Fibroblast of lung (primary cell): Measurements from ENCODE around the gene FAM184B. TPM values are rescaled to one million over a fixed set of nuclear protein-coding genes. Genes with fewer than 3 reads are reported as not detected.

ENCODE experiments used
- DNase-seq, 2 donors: peaks; one replicate each; pipeline versions ENCODE4 v3.0.0 to v3.0.0-alpha.2; 2010; ENCODE audit warnings: low read depth in 2 of 2
- H2AFZ ChIP-seq: 2 replicates; pipeline ENCODE4 v1.5.1; 2012; ENCODE audit warnings: low read length, control low read depth, inconsistent platforms
- H3K27ac ChIP-seq: 2 replicates; pipeline ENCODE4 v1.5.1; 2011; ENCODE audit warnings: low read length, control low read depth; ENCODE audit not compliant: insufficient read depth
- H3K27me3 ChIP-seq: 2 replicates; pipeline ENCODE4 v1.5.1; 2011; ENCODE audit warnings: mild to moderate bottlenecking, low read length; ENCODE audit not compliant: control insufficient read depth, insufficient read depth
- H3K36me3 ChIP-seq: 2 replicates; pipeline ENCODE4 v1.5.1; 2011; ENCODE audit warnings: low read length; ENCODE audit not compliant: control insufficient read depth, insufficient read depth
- H3K4me1 ChIP-seq: 2 replicates; pipeline ENCODE4 v1.5.1; 2011; ENCODE audit warnings: low read length; ENCODE audit not compliant: control insufficient read depth, insufficient read depth; ENCODE audit errors: extremely low read depth
- H3K4me2 ChIP-seq: 2 replicates; pipeline ENCODE4 v1.5.1; 2011; ENCODE audit warnings: low read length, control low read depth; ENCODE audit not compliant: insufficient read depth; ENCODE audit errors: extremely low read depth
- H3K4me3 ChIP-seq, 4 experiments: fragments of 200-600 bp in 1 of 4; sonication (generic) in 1 of 4; replicated peaks in 1 of 4; 2 replicates each; pipeline ENCODE4 v1.5.1; 2011 to 2016; ENCODE audit warnings: low read length in 4 of 4, low read depth in 3 of 4, mild to moderate bottlenecking in 3 of 4, control low read depth in 2 of 4, inconsistent platforms in 1 of 4, mixed read lengths in 1 of 4; ENCODE audit not compliant: insufficient read depth in 1 of 4; ENCODE audit errors: control extremely low read depth in 1 of 4
- H3K79me2 ChIP-seq: 2 replicates; pipeline ENCODE4 v1.5.1; 2012; ENCODE audit warnings: mild to moderate bottlenecking, low read length, inconsistent platforms; ENCODE audit not compliant: control insufficient read depth, insufficient read depth
- H3K9ac ChIP-seq: 2 replicates; pipeline ENCODE4 v1.5.1; 2011; ENCODE audit warnings: mild to moderate bottlenecking, low read length, control low read depth; ENCODE audit not compliant: insufficient read depth
- H3K9me3 ChIP-seq: 2 replicates; pipeline ENCODE4 v1.5.1; 2012; ENCODE audit warnings: low read depth, low read length; ENCODE audit not compliant: control insufficient read depth, insufficient read depth
- H4K20me1 ChIP-seq: 2 replicates; pipeline ENCODE4 v1.5.1; 2011; ENCODE audit warnings: low read length; ENCODE audit not compliant: control insufficient read depth, insufficient read depth; ENCODE audit errors: extremely low read depth
- CTCF ChIP-seq, 2 donors: IDR thresholded peaks in 1 of 2; conservative IDR thresholded peaks in 1 of 2; 1 replicate in 1 of 2; 2 replicates in 1 of 2; pipeline ENCODE4 v1.5.1; 2011 to 2012; ENCODE audit warnings: low read length in 2 of 2, control low read depth in 1 of 2, inconsistent platforms in 1 of 2, low read depth in 1 of 2, mild to moderate bottlenecking in 1 of 2
- EZH2 ChIP-seq: IDR thresholded peaks from 2 replicates; pipeline ENCODE4 v1.5.1; 2012; ENCODE audit warnings: low read length, control low read depth, mild to moderate bottlenecking; ENCODE audit errors: missing control alignments
- polyA plus RNA-seq, 2 donors: library from polyadenylated mRNA; depleted of rRNA in 1 of 2; stranded (reverse) in 1 of 2; unstranded in 1 of 2; fragments of >200 nt; gene quantifications; 2 replicates each; pipeline ENCODE4 v1.2.1, GENCODE V29; 2011 to 2012; ENCODE audit warnings: missing spikeins in 1 of 2
- total RNA-seq: library from RNA; depleted of rRNA; stranded (reverse); fragments of >200 nt; gene quantifications from 2 replicates; pipeline ENCODE4 v1.2.1, GENCODE V29; 2014

FAM184B gene
- total and polyA plus RNA-seq, 2 donors (not counting 1 experiment from before 2014, with no cell fraction given): not detected

GRCh38 chr4:17682222-17682566 lies 99.2 kb downstream of the FAM184B start:
- H3K4me1 ChIP-seq: no peaks in the 10 kb centered on the region
- H3K79me2 ChIP-seq: no peaks in the 10 kb centered on the region
- no peak overlapping the region for H3K4me3 ChIP-seq
- H3K36me3 ChIP-seq: no peaks in the 10 kb centered on the region
- no peak overlapping the region for H2AFZ ChIP-seq
- no peak overlapping the region for H3K4me2 ChIP-seq
- no peaks in the 10 kb centered on the region for H3K27me3 ChIP-seq
- no peak for DNase-seq
- no peak overlapping the region for H3K27ac ChIP-seq
- TF ChIP-seq CTCF (conservative IDR thresholded peaks at IDR 0.05 in 1 of 2, IDR thresholded peaks at IDR 0.05 in 1 of 2; ENCODE audit: low read depth in 1 of 2, low read length in 2 of 2): no peak
- no peak for TF ChIP-seq EZH2
- H3K9ac ChIP-seq: no peak overlapping the region
- H4K20me1 ChIP-seq: no peaks in the 10 kb centered on the region
- no peaks in the 10 kb centered on the region for H3K9me3 ChIP-seq

- H4K20me1 ChIP-seq: no peaks in the 10 kb centered on the region
- no peaks in the 10 kb centered on the region for H3K79me2 ChIP-seq
- DNase-seq: no peak
- no peaks in the 10 kb centered on the region for H3K36me3 ChIP-seq
- TF ChIP-seq CTCF (conservative IDR thresholded peaks at IDR 0.05 in 1 of 2, IDR thresholded peaks at IDR 0.05 in 1 of 2; ENCODE audit: low read depth in 1 of 2, low read length in 2 of 2) (no peak), EZH2 (no peak)
- no peak overlapping the region for H3K27ac ChIP-seq
- no peaks in the 10 kb centered on the region for H3K27me3 ChIP-seq
- H2AFZ ChIP-seq: no peak overlapping the region
- no peak overlapping the region for H3K4me3 ChIP-seq
- no peaks in the 10 kb centered on the region for H3K4me1 ChIP-seq
- H3K9ac ChIP-seq: no peak overlapping the region
- no peak overlapping the region for H3K4me2 ChIP-seq
- H3K9me3 ChIP-seq: no peaks in the 10 kb centered on the region
Observed at GRCh38 chr4:17681281-17682221, 99.9 kb downstream of the FAM184B start.

GRCh38 chr4:17680559-17681280 lies 100.7 kb downstream of the FAM184B start:
- Histone ChIP-seq H3K27me3 (no peaks in the 10 kb centered on the region), H3K27ac (no peak overlapping the region), H3K4me1 (no peaks in the 10 kb centered on the region), H2AFZ (no peak overlapping the region), H3K9me3 (no peaks in the 10 kb centered on the region), H3K36me3 (no peaks in the 10 kb centered on the region), H3K79me2 (no peaks in the 10 kb centered on the region), H3K4me3 (no peak overlapping the region), H3K4me2 (no peak overlapping the region), H3K9ac (no peak overlapping the region), H4K20me1 (no peaks in the 10 kb centered on the region)
- TF ChIP-seq CTCF (conservative IDR thresholded peaks at IDR 0.05 in 1 of 2, IDR thresholded peaks at IDR 0.05 in 1 of 2; ENCODE audit: low read depth in 1 of 2, low read length in 2 of 2): no peak
- no peak for TF ChIP-seq EZH2
- DNase-seq: no peak
